Stimulated activated CD8-positive, alpha-beta memory T cell treated with anti-CD3 and anti-CD28 coated beads, Interleukin-15, amount 100 ng/mL, for 4 hours (primary cell): ENCODE measurements around the gene SAAL1.

Source experiments
- DNase-seq, 2 donors: peaks; one replicate each; pipeline ENCODE4 v3.0.0-alpha.2; 2020; ENCODE audit warnings: low read depth in 2 of 2

Gene SAAL1

DNA sequence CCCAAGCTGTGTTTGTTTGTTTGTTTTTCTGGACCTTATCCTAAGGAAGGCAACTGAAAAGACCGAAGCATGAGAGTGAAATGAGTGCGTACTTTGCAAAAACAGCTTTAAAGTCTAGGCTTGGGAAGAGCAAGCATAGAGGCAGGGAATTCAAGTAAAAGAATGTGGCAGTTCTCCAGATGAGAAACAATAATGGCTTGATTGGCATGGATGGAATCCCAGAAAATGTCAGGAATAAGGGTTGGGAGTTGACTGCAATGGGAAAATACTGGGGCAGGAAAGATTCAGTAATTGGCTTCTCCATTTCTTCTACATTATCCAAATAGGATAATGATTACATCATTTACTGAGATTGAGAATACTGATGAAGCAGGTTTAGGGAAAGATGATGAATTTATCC is 17.5 kb downstream of the SAAL1 start:
- DNase-seq: no peak

DNA sequence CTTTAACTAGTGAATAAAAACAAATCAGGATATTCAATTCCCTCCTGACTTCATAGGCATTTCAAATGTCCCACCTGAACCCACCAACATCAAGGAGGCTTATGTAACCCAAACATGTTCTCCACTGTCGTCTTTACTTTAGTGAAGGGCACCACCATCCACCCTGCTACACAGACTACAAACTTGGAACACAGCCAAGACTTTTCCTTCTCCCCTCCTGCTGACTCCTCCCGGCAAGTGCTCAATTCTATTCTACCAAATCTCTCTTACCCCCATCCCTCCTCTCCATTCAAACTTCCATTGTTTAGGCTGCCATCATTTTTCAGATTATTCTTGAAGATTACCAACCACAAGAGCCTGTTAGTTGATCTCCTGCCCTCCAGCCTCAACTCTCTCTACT is 24.3 kb downstream of the SAAL1 start:
- no peak for DNase-seq

DNA sequence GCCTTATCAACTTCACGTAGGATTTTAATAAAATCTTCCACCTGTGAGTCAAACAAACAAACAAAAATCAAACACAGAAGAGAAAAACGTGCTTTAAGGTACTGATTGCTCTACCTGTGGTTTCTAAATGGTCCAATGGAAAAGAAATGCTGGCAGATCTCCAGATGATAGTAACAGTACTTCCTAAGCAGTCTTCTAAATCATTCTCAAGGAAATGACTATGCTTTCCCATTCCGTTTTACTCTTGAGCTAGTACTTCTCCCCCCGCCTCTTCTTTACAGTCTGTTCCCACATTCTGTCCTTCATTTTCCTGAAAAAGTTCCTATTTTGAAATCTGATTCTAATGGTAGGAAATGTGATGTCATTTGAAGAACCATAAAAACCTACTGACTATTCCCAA is 25.4 kb downstream of the SAAL1 start:
- no peak for DNase-seq

DNA sequence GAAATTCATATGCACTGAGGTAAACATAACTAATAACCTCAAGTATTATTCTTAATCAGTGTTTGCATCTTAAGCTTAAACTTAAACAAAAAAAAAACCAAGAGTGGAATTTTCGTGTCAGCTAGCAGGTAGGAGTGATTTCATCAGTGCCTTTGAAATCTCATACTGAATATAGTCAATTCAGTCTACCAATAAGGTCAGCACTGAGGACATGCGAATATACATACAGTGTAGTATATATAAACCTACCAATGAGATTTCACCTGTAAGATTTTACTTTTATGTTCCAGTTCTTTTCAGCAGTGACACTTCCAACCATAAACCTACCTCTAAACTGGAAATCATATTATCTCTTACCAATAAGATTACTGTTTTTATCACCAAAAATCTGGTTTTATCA is 27.0 kb downstream of the SAAL1 start:
- no peak for DNase-seq

DNA sequence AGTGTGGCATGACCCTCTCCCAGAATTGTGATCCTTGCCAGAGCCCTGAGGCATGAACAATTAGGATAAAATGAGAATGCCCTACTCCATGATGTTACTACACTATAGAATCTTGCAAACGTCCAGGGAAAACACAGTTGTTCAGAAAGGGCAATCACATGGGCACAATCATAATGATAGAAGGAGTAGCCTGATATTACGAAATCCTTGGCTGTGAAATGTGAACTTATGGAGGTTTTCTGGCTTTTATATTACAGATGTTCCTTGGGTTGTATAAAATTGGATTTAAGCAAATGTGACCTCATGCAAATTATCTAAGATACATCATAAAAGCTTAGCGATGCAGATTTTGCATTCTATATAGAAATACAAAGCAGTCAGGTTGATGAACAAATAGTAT is 30.4 kb downstream of the SAAL1 start:
- no peak for DNase-seq

DNA sequence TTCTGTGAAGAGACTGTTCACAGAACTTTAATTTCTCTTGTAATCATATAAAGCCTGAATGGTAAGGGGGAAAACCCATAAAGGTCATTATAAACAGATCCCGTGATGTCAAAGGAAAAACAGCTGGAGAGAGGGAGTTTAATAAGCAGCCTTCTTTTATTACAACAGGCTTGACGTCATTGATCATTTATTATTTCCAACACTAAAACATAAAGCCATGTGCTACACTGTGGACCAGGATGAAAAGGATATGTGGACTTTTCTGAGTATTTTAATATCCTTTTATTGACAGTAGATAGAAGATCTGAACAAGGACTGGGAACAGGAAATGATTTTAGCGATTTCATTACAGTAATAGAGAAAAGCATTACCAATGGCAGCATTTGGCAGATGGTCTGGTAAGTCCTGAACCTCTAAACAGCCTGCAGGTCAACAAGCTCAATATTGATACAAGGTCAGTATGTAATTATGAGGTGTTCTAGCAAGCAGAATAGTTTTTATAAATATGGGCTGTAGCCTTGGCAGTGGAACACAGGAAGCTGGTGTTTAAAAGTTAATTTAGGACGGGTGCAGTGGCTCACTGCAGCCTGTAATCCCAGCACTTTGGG is 34.7 kb downstream of the SAAL1 start:
- DNase-seq: no peak

DNA sequence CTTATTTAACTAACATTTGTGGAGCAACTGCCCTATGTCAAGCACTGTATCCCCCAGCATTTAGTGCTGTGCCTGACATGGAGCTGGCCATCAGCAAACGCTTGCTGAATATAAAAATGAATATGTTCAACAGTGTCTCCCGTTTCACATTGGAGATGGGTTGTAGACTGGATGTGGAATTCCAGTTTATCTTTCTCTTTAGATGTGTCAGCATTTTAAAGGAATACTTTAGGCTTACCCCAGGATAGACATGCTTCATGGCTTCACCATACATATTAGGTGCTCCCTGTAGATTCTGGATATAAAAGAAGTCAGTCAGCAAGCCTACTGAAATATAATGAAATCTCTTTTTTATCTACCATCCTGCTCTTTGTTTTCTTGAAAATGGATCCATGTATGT is 38.5 kb downstream of the SAAL1 start:
- no peak for DNase-seq

DNA sequence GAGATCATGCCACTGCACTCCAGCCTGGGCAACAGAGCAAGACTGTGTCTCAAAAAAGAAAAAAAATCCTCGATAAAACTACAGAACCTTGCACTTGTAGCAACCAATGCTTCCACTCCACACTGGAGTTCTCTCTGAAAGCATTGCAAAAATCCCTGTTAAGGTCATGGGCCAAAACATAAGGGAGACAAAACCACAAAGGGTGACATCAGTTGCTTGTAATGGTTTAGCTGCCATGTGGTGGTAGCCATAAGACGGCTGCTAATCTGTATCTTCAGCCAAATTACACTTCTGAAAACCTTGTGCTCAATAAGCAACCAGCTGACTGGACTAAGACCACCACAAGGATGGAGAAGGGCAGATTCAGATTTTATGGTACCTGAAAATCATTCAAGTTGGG is 39.3 kb downstream of the SAAL1 start:
- no peak for DNase-seq

DNA sequence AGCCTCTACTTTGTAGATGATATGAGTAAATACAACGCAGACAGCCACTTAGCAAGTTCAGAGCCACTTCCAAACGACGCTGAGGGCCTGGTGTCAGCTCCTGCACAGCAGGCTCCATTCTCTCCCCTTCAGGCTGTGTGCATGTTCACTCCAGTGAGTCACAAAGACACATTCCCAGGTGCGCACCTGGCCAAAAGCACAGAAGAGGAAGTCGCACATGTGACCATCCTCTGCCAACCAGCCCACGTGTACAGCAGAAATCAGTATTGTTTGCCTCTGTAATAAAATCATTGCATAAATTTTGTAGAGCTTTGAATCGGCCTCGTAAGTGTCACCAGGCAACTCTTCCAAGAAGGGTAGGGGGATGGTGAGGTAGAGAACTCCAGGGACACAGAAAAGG is 40.3 kb downstream of the SAAL1 start:
- no peak for DNase-seq

DNA sequence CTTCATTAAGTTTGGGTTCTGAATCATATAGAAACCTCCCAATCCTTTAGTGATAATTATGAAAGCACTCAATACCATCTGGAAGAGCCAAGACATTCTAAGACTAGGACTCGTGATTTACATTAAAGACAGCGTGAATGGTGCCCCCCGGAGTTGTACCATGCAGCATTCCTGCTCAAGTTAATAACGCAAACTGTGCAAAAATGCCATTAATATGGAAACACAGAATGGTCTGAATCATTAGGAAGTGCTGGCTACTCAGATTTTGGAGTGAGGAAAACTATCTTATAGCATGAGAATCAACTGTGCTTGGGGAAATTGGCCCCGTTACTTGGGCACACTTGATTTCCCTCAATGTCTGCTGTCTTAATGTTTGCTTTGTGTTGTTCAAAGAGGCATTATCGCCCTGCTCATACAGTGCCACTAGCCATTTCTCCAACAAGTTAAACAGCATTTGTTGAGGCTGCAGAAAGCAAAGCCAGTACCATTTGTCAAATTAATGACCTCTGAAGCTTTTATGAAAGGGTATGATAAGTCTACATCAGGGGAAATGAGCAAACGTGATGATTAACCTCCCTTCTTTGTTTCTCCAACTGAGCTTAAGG is 41.3 kb downstream of the SAAL1 start:
- no peak for DNase-seq

DNA sequence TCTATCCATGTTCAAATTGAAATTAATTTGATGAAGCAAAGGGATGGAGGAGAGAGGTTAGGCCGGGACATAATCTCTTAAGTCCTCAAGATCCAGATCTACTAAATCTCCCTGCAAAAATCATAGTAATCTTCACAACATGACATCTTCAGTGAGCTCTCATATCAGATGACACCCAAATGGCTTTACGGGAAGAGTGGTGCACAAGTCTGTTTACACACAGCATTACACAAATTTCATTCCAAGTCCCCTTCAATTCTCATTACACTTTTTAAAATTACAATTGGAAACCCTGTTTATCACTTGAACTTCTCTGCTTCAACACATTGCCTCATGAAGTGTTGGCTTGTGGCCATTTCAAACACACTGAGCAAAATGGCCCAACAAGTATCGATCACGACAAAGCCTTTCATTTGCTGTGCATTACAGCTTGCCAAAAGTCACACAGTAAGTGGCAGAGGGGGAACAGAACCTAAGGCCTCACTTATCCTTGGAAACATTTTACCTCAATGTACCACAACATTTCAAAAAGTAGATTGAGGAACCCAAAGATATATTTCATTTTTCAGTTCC is 41.9 kb downstream of the SAAL1 start:
- no peak for DNase-seq

DNA sequence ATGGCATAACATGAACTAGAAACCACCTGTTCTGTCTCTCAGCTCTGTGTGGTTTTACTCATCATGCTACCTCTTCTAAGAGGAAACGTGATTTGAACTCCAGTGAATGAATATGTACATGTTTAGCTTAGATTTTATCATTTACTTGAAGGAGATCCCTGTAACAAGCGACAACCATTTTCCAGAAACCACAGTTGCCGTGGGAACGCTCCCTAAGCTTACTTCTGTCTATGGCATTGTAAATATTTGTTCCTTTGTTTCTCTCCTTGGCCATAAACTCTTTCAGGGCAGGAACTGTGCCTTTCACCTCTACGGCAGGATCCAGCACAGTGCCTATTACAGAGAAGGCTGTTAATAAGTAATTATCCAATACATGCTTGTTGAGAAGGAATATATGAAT is 42.8 kb downstream of the SAAL1 start:
- no peak for DNase-seq

DNA sequence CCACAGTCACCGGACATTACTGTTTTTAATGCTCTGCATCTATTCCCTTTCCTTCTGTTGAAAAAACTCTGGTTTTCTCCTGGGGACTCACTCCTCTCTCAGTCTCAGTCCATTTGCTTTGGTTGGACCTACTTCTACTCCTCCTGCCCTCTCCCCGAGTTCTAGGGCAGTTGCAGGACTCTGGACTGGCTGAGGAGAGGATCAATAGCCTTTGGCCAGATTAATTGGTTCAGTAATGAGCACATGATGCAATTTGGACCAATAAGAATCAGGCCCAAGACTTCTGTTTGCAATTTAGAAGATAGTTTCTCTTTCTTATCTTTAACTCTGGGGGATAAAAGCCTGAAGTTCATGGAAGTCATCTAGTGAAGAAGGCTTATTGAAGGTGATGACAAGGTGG is 44.5 kb downstream of the SAAL1 start:
- no peak for DNase-seq

DNA sequence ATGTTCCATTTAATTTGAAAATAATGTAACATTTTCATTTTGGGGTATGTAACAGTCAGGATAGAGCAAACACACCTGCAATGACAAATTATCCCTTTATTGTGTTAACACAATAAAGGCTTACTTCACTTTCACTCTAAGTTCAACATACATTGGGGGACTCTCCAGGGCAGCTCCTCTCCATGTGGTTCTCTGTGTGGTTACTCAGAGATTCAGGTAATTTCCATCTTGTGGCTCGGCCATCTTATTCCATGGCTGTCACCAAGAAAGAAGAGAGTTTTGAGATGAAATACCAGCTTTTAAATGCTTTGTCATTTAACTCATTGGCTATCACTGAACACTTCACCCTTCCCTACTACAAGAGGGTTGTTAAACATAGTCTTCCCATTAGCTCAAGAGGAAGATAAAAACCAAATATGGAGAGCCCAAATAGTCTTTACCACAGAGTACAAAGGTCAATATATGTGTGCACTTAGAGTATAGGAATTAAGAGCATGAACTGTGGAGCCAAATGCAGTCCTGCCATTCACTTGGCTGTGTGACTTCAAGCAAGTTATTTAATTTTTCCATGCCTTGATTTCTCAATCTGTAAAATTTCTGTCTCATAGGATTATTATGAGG is 49.2 kb downstream of the SAAL1 start:
- DNase-seq: no peak

DNA sequence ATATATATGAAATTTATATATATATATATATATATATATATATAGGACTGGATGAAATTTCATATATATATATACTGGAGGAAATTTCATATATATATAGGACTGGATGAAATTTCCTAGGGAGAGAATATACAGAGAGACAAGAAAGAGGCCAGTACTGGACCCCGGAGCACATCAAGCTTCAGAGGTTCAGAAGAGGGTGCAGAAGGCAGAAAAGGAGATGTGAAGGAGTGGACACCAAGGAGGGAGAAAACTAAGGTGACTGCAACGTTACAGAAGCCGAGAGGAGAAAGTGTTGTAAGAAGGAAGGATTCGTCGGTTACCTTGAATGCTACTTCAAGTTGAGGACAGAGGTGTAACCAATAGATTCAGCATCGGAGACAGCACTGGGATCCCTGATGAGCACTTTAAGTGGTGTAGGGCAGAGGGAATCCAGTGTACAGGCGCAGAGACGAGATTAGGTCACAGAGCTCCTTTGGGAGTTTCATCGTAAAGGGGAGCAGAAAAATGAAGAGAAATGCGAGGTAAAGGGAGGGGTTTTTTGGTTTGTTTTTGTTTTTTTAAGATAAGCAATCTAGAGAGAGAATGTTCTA is 51.3 kb downstream of the SAAL1 start:
- DNase-seq: no peak

DNA sequence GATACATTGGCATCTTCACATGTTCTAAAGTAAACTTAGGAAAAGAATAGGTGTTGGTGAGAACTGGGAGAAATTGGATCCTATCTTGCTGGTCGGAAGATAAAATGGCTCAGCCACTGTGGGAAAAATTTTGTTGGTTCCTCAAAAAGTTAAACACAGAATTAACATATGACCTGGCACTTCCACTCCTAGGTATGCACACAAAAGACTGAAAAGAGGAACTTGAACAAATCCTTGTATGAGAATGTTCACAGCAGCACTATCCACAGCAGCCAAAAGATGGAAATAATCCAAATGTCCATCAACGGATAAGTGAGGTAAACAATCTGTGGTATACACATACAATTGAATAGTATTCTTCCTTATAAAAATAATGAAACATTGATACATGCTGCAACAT is 55.0 kb downstream of the SAAL1 start:
- no peak for DNase-seq

DNA sequence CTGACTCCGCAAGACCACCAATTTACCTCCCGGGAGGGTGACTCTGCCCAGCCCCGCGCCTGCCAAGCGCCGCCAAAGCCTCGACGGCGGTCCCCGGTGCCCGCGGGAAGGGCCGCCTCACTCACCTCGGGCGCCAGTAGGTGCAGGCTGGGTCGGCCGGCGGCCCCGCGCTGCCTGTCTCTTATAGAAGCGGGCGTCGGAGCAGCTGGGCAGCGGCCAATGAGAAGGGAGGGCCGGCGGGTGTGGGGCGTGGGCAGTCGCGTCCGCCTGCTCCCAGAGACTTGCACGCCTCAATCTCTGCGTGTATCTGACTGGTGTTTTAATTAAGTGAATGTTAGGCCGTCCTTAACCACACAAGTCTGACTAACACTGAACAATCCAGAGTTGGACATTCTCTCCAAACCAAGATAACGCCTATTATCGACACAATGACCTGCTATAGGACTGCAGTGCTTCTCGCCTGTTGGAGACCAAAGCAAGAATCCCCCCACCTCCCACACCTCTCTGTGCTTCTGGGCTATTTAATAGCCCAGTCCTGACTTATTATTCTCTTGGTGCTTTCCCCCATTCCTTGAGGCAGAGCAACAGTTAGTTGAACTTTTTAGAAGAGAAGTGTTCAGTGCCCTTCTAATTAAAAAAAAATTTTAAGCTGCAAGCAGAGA is 59.6 kb downstream of the SAAL1 start, which contains the start of gene TPH1:
Gene TPH1 (minus strand): TSS at position 154 of the 662 bp plus-strand sequence. CDS start 5,507 bp downstream, outside the sequence.
- DNase-seq: no peak

DNA sequence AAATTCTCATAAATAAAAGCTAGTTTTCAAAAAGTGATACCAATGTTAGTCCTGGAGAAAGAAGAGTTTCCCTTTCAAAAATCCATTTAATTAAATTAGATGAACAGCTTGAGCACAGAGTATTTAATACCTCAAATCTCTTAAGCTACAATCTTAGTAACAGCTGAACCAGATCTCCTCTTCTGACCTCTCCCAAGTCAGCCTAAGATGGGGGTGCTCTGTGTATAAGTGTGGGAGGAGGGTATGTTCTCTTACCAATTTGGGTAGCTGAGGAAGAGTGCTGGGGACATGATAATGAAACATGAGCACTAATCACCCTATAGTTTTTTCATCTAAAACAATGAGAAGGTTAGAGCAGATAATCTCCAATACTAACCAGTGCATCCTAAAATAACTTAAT is 69.4 kb downstream of the SAAL1 start:
- no peak for DNase-seq
